D721Med (cell line): ENCODE data around the gene EHMT1.

ENCODE experiments used
- DNase-seq: peaks from one replicate; pipeline ENCODE4 v3.0.0; 2011; ENCODE audit warnings: low spot score; ENCODE audit not compliant: insufficient read length
- FAIRE-seq: peaks from 2 replicates; lab custom pipeline; 2011; peaks lifted over from hg19 to GRCh38; lab: Jason Lieb, UNC
- TF ChIP-seq, protein P1 (sequence below): IDR thresholded peaks from 2 replicates; pipeline ENCODE4 v1.5.1; 2012; ENCODE audit warnings: mild to moderate bottlenecking, control low read depth; ENCODE audit not compliant: insufficient read depth; ENCODE audit errors: missing control alignments

Gene EHMT1

DNA sequence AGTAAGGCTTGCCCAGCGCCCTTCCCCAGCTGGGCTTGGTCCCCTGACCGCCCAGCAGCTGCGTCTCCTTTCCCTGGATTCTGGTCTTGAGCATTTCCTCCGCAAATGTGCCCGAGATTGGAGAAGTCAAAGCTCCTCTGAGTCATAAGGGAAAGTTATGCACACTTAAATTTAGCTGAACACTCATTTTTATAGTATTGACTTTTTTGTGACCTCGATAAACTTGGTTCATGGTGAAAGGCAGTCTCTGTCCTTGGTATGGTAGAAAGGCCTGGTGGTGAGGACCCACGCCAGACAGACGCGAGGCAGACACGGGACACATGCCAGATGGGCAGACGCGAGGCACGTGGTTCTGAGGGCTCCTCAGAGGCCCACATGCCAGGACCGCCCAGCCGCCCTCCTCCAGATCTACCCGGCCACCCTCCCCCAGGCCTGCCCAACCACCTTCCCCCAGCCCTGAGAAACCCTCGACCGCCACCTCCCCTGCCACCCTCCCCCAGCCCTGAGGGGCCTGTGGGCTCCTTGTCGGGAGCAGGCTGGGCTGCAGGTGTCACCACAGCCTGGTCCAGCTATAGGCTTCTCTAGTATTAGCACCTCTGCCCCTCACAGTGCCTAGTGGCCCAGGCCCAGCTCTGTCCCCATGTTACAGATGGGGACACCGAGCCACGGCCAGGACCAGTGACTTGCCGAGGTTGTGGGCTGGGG is 197.9 kb downstream of the EHMT1 start:
- no peak for DNase-seq
- TF ChIP-seq, protein P1, sequence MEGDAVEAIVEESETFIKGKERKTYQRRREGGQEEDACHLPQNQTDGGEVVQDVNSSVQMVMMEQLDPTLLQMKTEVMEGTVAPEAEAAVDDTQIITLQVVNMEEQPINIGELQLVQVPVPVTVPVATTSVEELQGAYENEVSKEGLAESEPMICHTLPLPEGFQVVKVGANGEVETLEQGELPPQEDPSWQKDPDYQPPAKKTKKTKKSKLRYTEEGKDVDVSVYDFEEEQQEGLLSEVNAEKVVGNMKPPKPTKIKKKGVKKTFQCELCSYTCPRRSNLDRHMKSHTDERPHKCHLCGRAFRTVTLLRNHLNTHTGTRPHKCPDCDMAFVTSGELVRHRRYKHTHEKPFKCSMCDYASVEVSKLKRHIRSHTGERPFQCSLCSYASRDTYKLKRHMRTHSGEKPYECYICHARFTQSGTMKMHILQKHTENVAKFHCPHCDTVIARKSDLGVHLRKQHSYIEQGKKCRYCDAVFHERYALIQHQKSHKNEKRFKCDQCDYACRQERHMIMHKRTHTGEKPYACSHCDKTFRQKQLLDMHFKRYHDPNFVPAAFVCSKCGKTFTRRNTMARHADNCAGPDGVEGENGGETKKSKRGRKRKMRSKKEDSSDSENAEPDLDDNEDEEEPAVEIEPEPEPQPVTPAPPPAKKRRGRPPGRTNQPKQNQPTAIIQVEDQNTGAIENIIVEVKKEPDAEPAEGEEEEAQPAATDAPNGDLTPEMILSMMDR, result no peak
- no peak for FAIRE-seq

DNA sequence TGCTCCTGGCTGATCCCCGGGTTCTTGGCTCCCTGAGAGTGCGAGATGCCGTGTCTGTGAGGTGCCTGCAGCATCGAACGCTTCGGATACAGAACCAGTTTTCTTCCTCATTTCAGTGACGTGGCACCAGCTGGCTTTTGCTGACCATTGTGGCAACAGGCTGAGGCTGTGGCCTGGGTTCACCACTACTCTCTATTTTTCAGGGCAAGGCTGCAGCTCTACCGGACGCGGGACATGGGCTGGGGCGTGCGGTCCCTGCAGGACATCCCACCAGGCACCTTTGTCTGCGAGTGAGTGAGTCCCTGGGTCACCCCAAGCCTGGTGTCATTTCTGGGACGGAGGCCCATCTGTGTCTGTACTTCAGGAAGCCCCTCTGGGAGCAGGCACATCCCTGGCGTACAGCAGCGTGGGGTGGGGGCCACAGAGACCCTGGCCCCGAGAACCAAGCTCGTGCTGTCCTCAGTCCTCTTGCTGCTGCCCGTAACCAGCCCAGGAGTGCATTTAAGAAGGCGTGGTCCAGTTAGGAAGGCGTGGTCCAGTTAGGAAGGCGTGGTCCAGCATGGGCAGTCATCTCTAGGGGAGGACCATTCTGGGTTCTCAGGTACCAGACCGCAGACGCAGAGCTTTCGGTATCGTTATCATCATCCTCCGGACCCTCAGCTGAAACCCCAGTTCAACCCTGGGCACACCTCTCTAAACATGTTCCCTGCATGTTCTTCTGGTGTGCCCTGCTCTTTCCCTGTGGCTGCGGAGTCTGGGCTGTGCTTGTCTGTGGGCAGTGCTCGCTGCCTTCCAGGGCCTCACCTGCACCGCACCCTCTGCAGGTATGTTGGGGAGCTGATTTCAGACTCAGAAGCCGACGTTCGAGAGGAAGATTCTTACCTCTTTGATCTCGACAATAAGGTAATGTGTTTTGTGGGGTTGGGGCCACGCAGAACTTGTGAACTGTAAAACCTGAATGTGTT is 198.7 kb downstream of the EHMT1 start:
- no peak for FAIRE-seq
- TF ChIP-seq, protein P1, result no peak
- DNase-seq, result no peak

DNA sequence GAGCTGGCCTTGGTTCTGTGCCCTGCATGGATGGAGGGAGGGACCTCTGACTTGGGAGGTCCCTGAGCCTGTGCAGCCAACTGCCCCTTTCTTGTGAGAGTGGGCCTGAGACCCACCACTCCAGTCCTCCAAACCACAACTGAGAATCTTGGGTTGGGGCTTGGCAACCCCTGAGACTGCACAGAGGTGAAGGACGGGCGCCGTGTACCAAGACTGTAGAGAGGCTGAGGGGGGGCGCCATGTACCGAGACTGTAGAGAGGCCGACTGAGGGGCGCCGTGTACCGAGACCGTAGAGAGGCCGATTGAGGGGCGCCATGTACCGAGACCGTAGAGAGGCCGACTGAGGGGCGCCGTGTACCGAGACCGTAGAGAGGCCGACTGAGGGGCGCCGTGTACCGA is 199.5 kb downstream of the EHMT1 start:
- DNase-seq (no peak), FAIRE-seq (no peak)
- TF ChIP-seq, protein P1, result no peak

DNA sequence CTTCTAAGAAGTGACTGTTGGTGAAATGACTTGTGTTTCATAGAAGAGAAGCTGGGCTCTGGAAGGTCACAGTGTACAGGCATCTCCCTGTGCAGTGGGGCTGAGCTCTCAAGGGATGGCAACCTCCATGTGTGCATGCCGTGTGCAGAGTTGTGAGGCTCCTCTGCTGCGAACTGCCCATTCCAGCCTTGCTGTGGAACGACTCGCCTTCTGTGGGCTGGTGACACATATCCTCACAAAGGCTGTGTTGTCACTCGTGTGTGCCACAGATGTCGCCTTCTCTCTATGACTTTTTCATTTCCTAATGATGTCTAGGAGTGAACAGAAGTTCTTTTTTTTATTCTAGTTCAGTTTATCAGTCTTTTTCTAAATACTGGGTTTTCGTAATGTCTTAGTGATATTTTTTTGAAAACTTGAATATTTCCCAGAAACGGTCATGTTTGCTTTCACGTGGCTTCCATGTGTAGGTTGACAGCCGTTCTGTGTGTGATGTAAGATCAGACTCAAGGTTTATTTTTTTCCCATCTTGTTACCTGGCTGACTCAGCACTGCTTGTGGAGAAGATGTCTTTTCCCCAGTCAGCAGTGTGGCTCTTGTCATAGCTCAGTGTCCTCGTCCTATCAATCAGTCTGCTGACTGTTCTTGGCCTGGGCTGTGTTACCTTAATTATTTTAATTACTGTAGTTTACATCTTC is 201.5 kb downstream of the EHMT1 start:
- TF ChIP-seq, protein P1, result no peak
- no peak for DNase-seq
- no peak for FAIRE-seq

DNA sequence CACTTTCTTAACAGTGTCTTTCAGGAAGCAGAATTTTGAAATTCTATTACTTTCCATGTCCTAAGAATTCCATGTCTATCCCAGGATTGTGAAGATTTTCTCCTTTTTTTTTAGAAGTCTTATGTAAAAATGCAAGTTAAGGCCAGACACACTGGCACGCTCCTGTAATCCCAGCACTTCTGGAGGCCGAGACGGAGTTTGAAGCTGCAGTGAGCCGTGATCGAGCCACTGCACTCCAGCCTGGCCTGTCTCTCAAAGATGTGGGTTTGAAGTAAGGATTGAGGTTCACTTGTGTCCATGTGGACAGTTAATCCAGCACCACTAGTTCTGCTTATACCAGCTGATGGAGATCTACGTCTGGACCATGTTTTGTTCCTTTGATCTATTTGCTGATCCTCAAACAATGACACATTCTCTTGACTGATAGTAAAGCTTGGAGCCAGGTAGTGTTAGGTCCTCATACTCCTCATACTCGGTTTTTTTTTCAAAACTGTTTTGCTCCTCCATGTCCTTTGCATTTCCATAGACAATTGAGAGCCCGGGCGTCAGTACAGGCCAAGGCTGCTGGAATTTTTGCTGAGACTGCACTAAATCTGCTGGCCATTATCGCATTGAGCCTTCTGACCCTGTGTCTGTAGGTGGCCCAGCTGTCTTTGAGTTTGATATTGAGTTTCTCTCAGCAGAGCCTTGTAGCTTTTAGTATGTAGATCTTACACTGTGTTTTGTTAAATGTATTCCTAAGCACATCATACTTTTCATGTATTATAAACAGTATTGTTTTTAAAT is 205.4 kb downstream of the EHMT1 start:
- TF ChIP-seq, protein P1, result no peak
- FAIRE-seq, result no peak
- DNase-seq, result no peak

- no peak for FAIRE-seq
Observed at GRCh38 chr9:137825324-137825989, 206.7 kb downstream of the EHMT1 start.

More at GRCh38 chr9:137825324-137825989, 206.7 kb downstream of the EHMT1 start:
- TF ChIP-seq, protein P1, result no peak
- DNase-seq, result no peak
